WTC11 (cell line): ENCODE data around the gene ARHGAP26. TPM values are rescaled to one million over a fixed set of nuclear protein-coding genes. Genes with fewer than 3 reads are reported as not detected.

Experiments used
- ATAC-seq: fragments of 200-7000 bp; cut with Tn5 transposase; 2 replicates; pipeline ENCODE4 v1.10.0; 2021; ENCODE audit warnings: mild to moderate bottlenecking, moderate library complexity
- CTCF ChIA-PET: fragments of 300-600 bp; sonication (Branson Sonifier 250); formaldehyde crosslinking; loops from one replicate; lab custom pipeline; 2021; ENCODE audit warnings: antibody characterized with exemption; lab: Charles Lee
- POLR2A ChIA-PET: fragments of 350-600 bp; sonication (Branson Sonifier 250); formaldehyde crosslinking; loops from one replicate; lab custom pipeline; 2021; ENCODE audit warnings: antibody characterized with exemption; lab: Charles Lee
- DNase-seq: peaks from one replicate; pipeline ENCODE4 v3.0.0; 2021; ENCODE audit warnings: low spot score
- H3K27ac Mint-ChIP-seq: 2 replicates; pipeline ENCODE4 v1.8.0; 2021; ENCODE audit warnings: mixed read lengths
- H3K27me3 Mint-ChIP-seq: 2 replicates; pipeline ENCODE4 v1.8.0; 2021; ENCODE audit warnings: low read depth, mild to moderate bottlenecking, moderate library complexity, mixed read lengths
- H3K36me3 Mint-ChIP-seq: 2 replicates; pipeline ENCODE4 v1.8.0; 2021; ENCODE audit warnings: mixed read lengths
- H3K4me1 Mint-ChIP-seq: 2 replicates; pipeline ENCODE4 v1.8.0; 2022; ENCODE audit warnings: mixed read lengths
- H3K4me3 Mint-ChIP-seq: 2 replicates; pipeline ENCODE4 v1.8.0; 2021; ENCODE audit warnings: mild to moderate bottlenecking, moderate library complexity, mixed read lengths
- H3K9me3 Mint-ChIP-seq: 2 replicates; pipeline ENCODE4 v1.8.0; 2021; ENCODE audit warnings: mixed read lengths
- ARID4B ChIP-seq: sonication (generic); formaldehyde crosslinking; IDR thresholded peaks from 2 replicates; pipeline ENCODE4 v1.8.0; 2023; ENCODE audit warnings: missing genetic modification reagents, mild to moderate bottlenecking, borderline replicate concordance
- ATF6 ChIP-seq: sonication (generic); formaldehyde crosslinking; IDR thresholded peaks from 2 replicates; pipeline ENCODE4 v1.8.1; 2023; ENCODE audit warnings: mild to moderate bottlenecking, missing genetic modification reagents
- GTF2I ChIP-seq: fragments of 250-450 bp; sonication (Bioruptor Pico); conservative IDR thresholded peaks from 2 replicates; pipeline ENCODE4 v1.4.0; 2021; ENCODE audit warnings: mild to moderate bottlenecking
- IRF2 ChIP-seq: sonication (generic); formaldehyde crosslinking; IDR thresholded peaks from 2 replicates; pipeline ENCODE4 v1.8.0; 2022; ENCODE audit warnings: low read depth, missing genetic modification reagents, borderline replicate concordance
- JUN ChIP-seq: sonication (generic); formaldehyde crosslinking; IDR thresholded peaks from 2 replicates; pipeline ENCODE4 v1.8.0; 2023; ENCODE audit warnings: mild to moderate bottlenecking, missing genetic modification reagents
- MYBL2 ChIP-seq: sonication (generic); formaldehyde crosslinking; IDR thresholded peaks from 2 replicates; pipeline ENCODE4 v1.8.1; 2023; ENCODE audit warnings: mild to moderate bottlenecking, moderate library complexity, missing genetic modification reagents
- PRRX2 ChIP-seq: fragments of 250-450 bp; sonication (Bioruptor Pico); IDR thresholded peaks from 2 replicates; pipeline ENCODE4 v1.8.0; 2021; ENCODE audit warnings: mild to moderate bottlenecking
- RORB ChIP-seq: fragments of 250-450 bp; sonication (Bioruptor Pico); IDR thresholded peaks from 2 replicates; pipeline ENCODE4 v1.9.0; 2021; ENCODE audit warnings: mild to moderate bottlenecking
- SMAD3 ChIP-seq: sonication (generic); formaldehyde crosslinking; IDR thresholded peaks from 2 replicates; pipeline ENCODE4 v1.8.0; 2022; ENCODE audit warnings: missing genetic modification reagents, mild to moderate bottlenecking, borderline replicate concordance
- TEAD4 ChIP-seq: sonication (generic); formaldehyde crosslinking; IDR thresholded peaks from 2 replicates; pipeline ENCODE4 v1.8.0; 2022; ENCODE audit warnings: mild to moderate bottlenecking, missing genetic modification reagents
- TP53 ChIP-seq: sonication (generic); formaldehyde crosslinking; IDR thresholded peaks from 2 replicates; pipeline ENCODE4 v1.8.1; 2023; ENCODE audit warnings: mild to moderate bottlenecking, missing genetic modification reagents
- ZNF121 ChIP-seq: sonication (generic); formaldehyde crosslinking; IDR thresholded peaks from 2 replicates; pipeline ENCODE4 v1.8.0; 2023; ENCODE audit warnings: missing genetic modification reagents
- ZNF219 ChIP-seq: sonication (generic); formaldehyde crosslinking; IDR thresholded peaks from 2 replicates; pipeline ENCODE4 v1.8.0; 2023; ENCODE audit warnings: missing genetic modification reagents, mild to moderate bottlenecking, borderline replicate concordance
- ZNF232 ChIP-seq: sonication (generic); formaldehyde crosslinking; IDR thresholded peaks from 2 replicates; pipeline ENCODE4 v1.8.0; 2022; ENCODE audit warnings: mild to moderate bottlenecking, missing genetic modification reagents
- ZNF281 ChIP-seq: sonication (generic); formaldehyde crosslinking; IDR thresholded peaks from 2 replicates; pipeline ENCODE4 v1.8.0; 2023; ENCODE audit warnings: mild to moderate bottlenecking, missing genetic modification reagents
- ZNF416 ChIP-seq: fragments of 250-450 bp; sonication (Bioruptor Pico); IDR thresholded peaks from 2 replicates; pipeline ENCODE4 v1.9.0; 2021; ENCODE audit warnings: mild to moderate bottlenecking, inconsistent platforms
- ZNF425 ChIP-seq: fragments of 250-450 bp; sonication (Bioruptor Pico); conservative IDR thresholded peaks from 2 replicates; pipeline ENCODE4 v1.9.0; 2021; ENCODE audit warnings: mild to moderate bottlenecking
- ZNF532 ChIP-seq: fragments of 250-450 bp; sonication (Bioruptor Pico); IDR thresholded peaks from 2 replicates; pipeline ENCODE4 v1.9.0; 2021; ENCODE audit warnings: mild to moderate bottlenecking, borderline replicate concordance
- total RNA-seq: library from RNA; stranded (reverse); gene quantifications from 3 replicates; pipeline ENCODE4 v1.2.3, GENCODE V29; 2021
- TF ChIP-seq, protein P1 (sequence below): sonication (generic); formaldehyde crosslinking; IDR thresholded peaks from 2 replicates; pipeline ENCODE4 v1.8.0; 2022; ENCODE audit warnings: mild to moderate bottlenecking, missing genetic modification reagents

The ARHGAP26 gene
- total RNA-seq, 1 experiment from 2014 or later: 22.3 TPM

DNA sequence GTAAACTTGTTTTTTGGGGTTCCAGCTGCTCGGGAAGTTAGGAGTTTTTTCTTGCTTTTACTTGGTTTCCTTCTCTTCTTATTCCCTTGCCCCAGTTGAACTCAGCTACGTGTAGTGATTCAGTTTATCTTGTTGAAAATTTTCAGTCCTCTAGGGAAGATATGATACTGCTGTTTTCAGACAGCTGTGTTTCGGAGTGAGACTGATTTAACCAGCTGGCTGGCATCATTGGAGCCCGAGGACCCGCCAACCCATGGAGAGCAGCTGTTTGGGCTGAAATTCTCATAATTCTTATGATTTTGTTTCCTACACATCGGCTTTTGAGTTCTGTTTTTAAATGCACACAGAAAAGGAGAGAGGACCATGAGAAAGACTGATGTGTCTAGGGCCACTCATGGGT, 361.8 kb downstream of the ARHGAP26 start:
- ATAC-seq: no peak
- H3K4me1 Mint-ChIP-seq: no peaks in the 10 kb centered on the region; the same call in 1 of the 2 replicates

GRCh38 chr5:143132739-143133138, 362.6 kb downstream of the ARHGAP26 start:
- H3K27me3 Mint-ChIP-seq: no peaks in the 10 kb centered on the region
- no peak for DNase-seq
- no peak for TF ChIP-seq TEAD4 (CRISPR knock-in tag)
- no peak for TF ChIP-seq ZNF416
- TF ChIP-seq, protein P1, sequence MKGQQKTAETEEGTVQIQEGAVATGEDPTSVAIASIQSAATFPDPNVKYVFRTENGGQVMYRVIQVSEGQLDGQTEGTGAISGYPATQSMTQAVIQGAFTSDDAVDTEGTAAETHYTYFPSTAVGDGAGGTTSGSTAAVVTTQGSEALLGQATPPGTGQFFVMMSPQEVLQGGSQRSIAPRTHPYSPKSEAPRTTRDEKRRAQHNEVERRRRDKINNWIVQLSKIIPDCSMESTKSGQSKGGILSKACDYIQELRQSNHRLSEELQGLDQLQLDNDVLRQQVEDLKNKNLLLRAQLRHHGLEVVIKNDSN (CRISPR knock-in tag): no peak
- no peak for TF ChIP-seq RORB
- no peak for TF ChIP-seq ZNF281
- TF ChIP-seq TP53 (CRISPR knock-in tag): no peak
- no peak for TF ChIP-seq GTF2I (CRISPR knock-in tag)
- no peak for TF ChIP-seq ARID4B (CRISPR knock-in tag)
- no peak for TF ChIP-seq PRRX2
- no peak for TF ChIP-seq MYBL2 (CRISPR knock-in tag)
- no peak for TF ChIP-seq ZNF232 (CRISPR knock-in tag)
- TF ChIP-seq ZNF532 (CRISPR knock-in tag): no peak
- no peak for TF ChIP-seq SMAD3 (CRISPR knock-in tag)
- TF ChIP-seq JUN: no peak
- no peak for TF ChIP-seq ZNF425
- no peak for TF ChIP-seq IRF2 (CRISPR knock-in tag)
- TF ChIP-seq ATF6: no peak

More for the DNA sequence above, 361.8 kb downstream of the ARHGAP26 start:
- TF ChIP-seq ZNF219 (CRISPR knock-in tag) (no peak), ZNF121 (CRISPR knock-in tag) (no peak)
- no peaks in the 10 kb centered on the region for H3K36me3 Mint-ChIP-seq
- ChIA-PET CTCF (interaction anchor here (0.8 to 1.3 kb wide), 2 partner anchors 51 to 118 kb away, joined by 3 read pairs; no protein-coding TSS in a partner anchor), POLR2A (no interaction called here)
- H3K9me3 Mint-ChIP-seq: no peaks in the 10 kb centered on the region
- no peak for DNase-seq
- H3K27ac Mint-ChIP-seq: no peak overlapping the region
- no peaks in the 10 kb centered on the region for H3K27me3 Mint-ChIP-seq
- H3K4me3 Mint-ChIP-seq: no peak overlapping the region

More at GRCh38 chr5:143132739-143133138, 362.6 kb downstream of the ARHGAP26 start:
- no peak for ATAC-seq
- Mint-ChIP-seq H3K9me3 (no peaks in the 10 kb centered on the region), H3K4me1 (no peaks in the 10 kb centered on the region; the same call in 1 of the 2 replicates), H3K4me3 (no peak overlapping the region), H3K27ac (no peak overlapping the region), H3K36me3 (no peaks in the 10 kb centered on the region)
- POLR2A ChIA-PET: no interaction called here
- CTCF ChIA-PET: no interaction called here
